ENCODE data around the gene APBB1IP. TPM values are rescaled to one million over a fixed set of nuclear protein-coding genes. Genes with fewer than 3 reads are reported as not detected.

APBB1IP gene
- total and polyA plus RNA-seq, 5 donors, result 2.8 to 8.4 (median 6.7) TPM

GRCh38 chr10:26445411-26446031, 7.4 kb downstream of the APBB1IP start:
- H3K4me3 ChIP-seq (ENCODE audit: low read length), result no peak overlapping the region
- no peak overlapping the region for H3K27ac ChIP-seq (ENCODE audit: low read length)
- H3K4me1 ChIP-seq (ENCODE audit: control insufficient read depth, insufficient read depth, low read length), result no peaks in the 10 kb centered on the region
- ATAC-seq (no peak), DNase-seq (no peak)
- intact Hi-C loops (cut with DNase I), result no loop called here
- no peaks in the 10 kb centered on the region for H3K27me3 ChIP-seq (ENCODE audit: control insufficient read depth, insufficient read depth)
- 78% methylated on average over 8 of the region's 8 CpGs for WGBS
- H3K9me3 ChIP-seq (ENCODE audit: control insufficient read depth, low read length), result no peaks in the 10 kb centered on the region

- no peaks in the 10 kb centered on the region for H3K9me3 ChIP-seq (ENCODE audit: control insufficient read depth, low read length)
- 71% methylated on average over 5 of the region's 5 CpGs for WGBS
- DNase-seq, result no peak
- no peak overlapping the region for H3K4me3 ChIP-seq (ENCODE audit: low read length)
- intact Hi-C loops (cut with DNase I), result no loop called here
- no peak for ATAC-seq
- H3K4me1 ChIP-seq (ENCODE audit: control insufficient read depth, insufficient read depth, low read length), result no peaks in the 10 kb centered on the region
- H3K27me3 ChIP-seq (ENCODE audit: control insufficient read depth, insufficient read depth), result no peaks in the 10 kb centered on the region
- H3K27ac ChIP-seq (ENCODE audit: low read length), result no peak overlapping the region
Observed at GRCh38 chr10:26446258-26446657, 8.1 kb downstream of the APBB1IP start.

GRCh38 chr10:26448292-26448691, 10.2 kb downstream of the APBB1IP start:
- Histone ChIP-seq H3K27me3 (ENCODE audit: control insufficient read depth, insufficient read depth) (no peaks in the 10 kb centered on the region), H3K27ac (ENCODE audit: low read length) (no peak overlapping the region), H3K9me3 (ENCODE audit: control insufficient read depth, low read length) (no peaks in the 10 kb centered on the region), H3K4me3 (ENCODE audit: low read length) (no peak overlapping the region), H3K4me1 (ENCODE audit: control insufficient read depth, insufficient read depth, low read length) (no peaks in the 10 kb centered on the region)
- ATAC-seq, result no peak
- intact Hi-C loops (cut with DNase I), result no loop called here
- no peak for DNase-seq

- Histone ChIP-seq H3K4me1 (ENCODE audit: control insufficient read depth, insufficient read depth, low read length) (no peaks in the 10 kb centered on the region), H3K4me3 (ENCODE audit: low read length) (no peak overlapping the region), H3K27ac (ENCODE audit: low read length) (no peak overlapping the region), H3K27me3 (ENCODE audit: control insufficient read depth, insufficient read depth) (no peaks in the 10 kb centered on the region), H3K9me3 (ENCODE audit: control insufficient read depth, low read length) (no peaks in the 10 kb centered on the region)
- DNase-seq (no peak), ATAC-seq (no peak)
- intact Hi-C loops (cut with DNase I), result no loop called here
- 76% methylated on average over 8 of the region's 8 CpGs for WGBS
Observed at GRCh38 chr10:26448706-26449435, 10.7 kb downstream of the APBB1IP start.

GRCh38 chr10:26449726-26450125, 11.6 kb downstream of the APBB1IP start:
- Histone ChIP-seq H3K4me1 (ENCODE audit: control insufficient read depth, insufficient read depth, low read length) (no peaks in the 10 kb centered on the region), H3K27me3 (ENCODE audit: control insufficient read depth, insufficient read depth) (no peaks in the 10 kb centered on the region), H3K27ac (ENCODE audit: low read length) (no peak overlapping the region), H3K9me3 (ENCODE audit: control insufficient read depth, low read length) (no peaks in the 10 kb centered on the region), H3K4me3 (ENCODE audit: low read length) (no peak overlapping the region)
- WGBS, result 77% methylated on average over 3 of the region's 3 CpGs
- no peak for ATAC-seq
- intact Hi-C loops (cut with DNase I), result no loop called here
- DNase-seq, result no peak

- Histone ChIP-seq H3K27ac (ENCODE audit: low read length) (no peak overlapping the region), H3K9me3 (ENCODE audit: control insufficient read depth, low read length) (no peaks in the 10 kb centered on the region), H3K4me1 (ENCODE audit: control insufficient read depth, insufficient read depth, low read length) (no peaks in the 10 kb centered on the region), H3K27me3 (ENCODE audit: control insufficient read depth, insufficient read depth) (no peaks in the 10 kb centered on the region), H3K4me3 (ENCODE audit: low read length) (no peak overlapping the region)
- WGBS, result 47% methylated on average over 4 of the region's 4 CpGs
- no peak for ATAC-seq
- no peak for DNase-seq
- intact Hi-C loops (cut with DNase I), result no loop called here
Observed at GRCh38 chr10:26451903-26452302, 13.8 kb downstream of the APBB1IP start.

- no peak overlapping the region for H3K27ac ChIP-seq (ENCODE audit: low read length)
- H3K4me3 ChIP-seq (ENCODE audit: low read length), result no peak overlapping the region
- intact Hi-C loops (cut with DNase I), result no loop called here
- ATAC-seq (no peak), DNase-seq (no peak)
- no peaks in the 10 kb centered on the region for H3K27me3 ChIP-seq (ENCODE audit: control insufficient read depth, insufficient read depth)
- WGBS, result 89% methylated on average over 2 of the region's 2 CpGs
- H3K9me3 ChIP-seq (ENCODE audit: control insufficient read depth, low read length), result no peaks in the 10 kb centered on the region
- no peaks in the 10 kb centered on the region for H3K4me1 ChIP-seq (ENCODE audit: control insufficient read depth, insufficient read depth, low read length)
Observed at GRCh38 chr10:26453850-26454249, 15.7 kb downstream of the APBB1IP start.

DNA sequence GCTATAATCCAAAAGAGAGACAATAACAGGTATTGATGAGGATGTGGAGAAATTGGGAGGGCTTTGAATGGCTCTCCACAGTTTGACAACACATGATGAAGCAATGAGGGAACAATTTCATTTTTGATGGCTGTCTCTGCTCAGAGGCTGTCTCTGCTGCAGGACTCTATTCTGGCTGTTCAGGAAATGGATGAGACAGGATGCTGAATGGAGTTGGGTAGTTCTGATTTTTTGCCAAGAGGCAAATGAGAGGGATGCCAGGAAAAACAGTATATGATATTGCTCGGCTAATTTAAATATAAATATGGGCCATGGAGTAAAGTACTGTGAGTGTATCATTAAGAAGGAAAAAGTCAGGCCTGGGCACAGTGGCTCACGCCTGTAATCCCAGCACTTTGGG, 16.8 kb downstream of the APBB1IP start:
- DNase-seq (no peak), ATAC-seq (no peak)
- intact Hi-C loops (cut with DNase I), result no loop called here
- H3K4me3 ChIP-seq (ENCODE audit: low read length), result no peak overlapping the region
- no peaks in the 10 kb centered on the region for H3K4me1 ChIP-seq (ENCODE audit: control insufficient read depth, insufficient read depth, low read length)
- H3K9me3 ChIP-seq (ENCODE audit: control insufficient read depth, low read length), result no peaks in the 10 kb centered on the region
- H3K27me3 ChIP-seq (ENCODE audit: control insufficient read depth, insufficient read depth), result no peaks in the 10 kb centered on the region
- no peak overlapping the region for H3K27ac ChIP-seq (ENCODE audit: low read length)
- 61% methylated on average over 2 of the region's 2 CpGs for WGBS

- H3K9me3 ChIP-seq (ENCODE audit: control insufficient read depth, low read length), result no peaks in the 10 kb centered on the region
- WGBS, result 69% methylated on average over 7 of the region's 7 CpGs
- intact Hi-C loops (cut with DNase I), result no loop called here
Observed at GRCh38 chr10:26455567-26456315, 17.6 kb downstream of the APBB1IP start.

GRCh38 chr10:26457088-26457487, 18.9 kb downstream of the APBB1IP start:
- Histone ChIP-seq H3K9me3 (ENCODE audit: control insufficient read depth, low read length) (no peaks in the 10 kb centered on the region), H3K27ac (ENCODE audit: low read length) (no peak overlapping the region), H3K4me3 (ENCODE audit: low read length) (no peak overlapping the region), H3K4me1 (ENCODE audit: control insufficient read depth, insufficient read depth, low read length) (no peaks in the 10 kb centered on the region), H3K27me3 (ENCODE audit: control insufficient read depth, insufficient read depth) (no peaks in the 10 kb centered on the region)
- DNase-seq (no peak), ATAC-seq (no peak)
- intact Hi-C loops (cut with DNase I), result no loop called here
- WGBS, result 92% methylated on average over 5 of the region's 5 CpGs

More at GRCh38 chr10:26455567-26456315, 17.6 kb downstream of the APBB1IP start:
- Histone ChIP-seq H3K4me1 (ENCODE audit: control insufficient read depth, insufficient read depth, low read length) (no peaks in the 10 kb centered on the region), H3K27me3 (ENCODE audit: control insufficient read depth, insufficient read depth) (no peaks in the 10 kb centered on the region), H3K27ac (ENCODE audit: low read length) (no peak overlapping the region), H3K4me3 (ENCODE audit: low read length) (no peak overlapping the region)
- ATAC-seq, result no peak
- no peak for DNase-seq

DNA sequence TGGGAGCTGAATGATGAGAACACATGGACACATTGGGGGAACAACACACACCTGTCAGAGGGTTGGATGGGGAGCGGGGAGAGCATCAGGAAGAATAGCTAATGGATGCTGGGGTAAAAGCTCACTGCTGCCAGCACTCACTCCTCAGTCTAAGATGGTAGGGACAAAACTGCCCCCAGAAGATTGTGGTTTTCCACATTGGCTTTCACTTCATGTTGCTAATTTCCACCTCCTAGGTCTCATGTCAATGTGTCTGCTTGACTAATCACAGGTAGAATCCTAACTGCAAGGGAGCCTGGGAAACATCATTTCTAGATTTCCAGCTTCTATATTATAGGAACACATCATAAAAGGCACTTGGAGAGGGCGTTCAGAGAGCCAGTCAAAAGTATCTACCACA, 22.6 kb downstream of the APBB1IP start:
- 83% methylated on average over 2 of the region's 2 CpGs for WGBS
- no peaks in the 10 kb centered on the region for H3K4me1 ChIP-seq (ENCODE audit: control insufficient read depth, insufficient read depth, low read length)
- DNase-seq (no peak), ATAC-seq (no peak)
- intact Hi-C loops (cut with DNase I), result no loop called here
- no peak overlapping the region for H3K27ac ChIP-seq (ENCODE audit: low read length)
- H3K4me3 ChIP-seq (ENCODE audit: low read length), result no peak overlapping the region
- no peaks in the 10 kb centered on the region for H3K9me3 ChIP-seq (ENCODE audit: control insufficient read depth, low read length)
- no peaks in the 10 kb centered on the region for H3K27me3 ChIP-seq (ENCODE audit: control insufficient read depth, insufficient read depth)

Data from right cardiac atrium (tissue), 5 donors.